Measurements from ENCODE around the gene YTHDF2.
A peak's percentile ranks its signal among the peaks of the same experiment; 100 is the strongest.

YTHDF2 gene

GRCh38 chr1:28803662-28804061 is 66.9 kb downstream of the YTHDF2 start:
- no peak for DNase-seq

GRCh38 chr1:28804071-28804470 is 67.3 kb downstream of the YTHDF2 start:
- DNase-seq = no peak

- peak in 1 of 2 experiments; percentile 29 for DNase-seq
Observed at GRCh38 chr1:28807046-28807445, 70.3 kb downstream of the YTHDF2 start.

GRCh38 chr1:28807986-28808385 is 71.2 kb downstream of the YTHDF2 start:
- no peak for DNase-seq

- DNase-seq = no peak
Observed at GRCh38 chr1:28811369-28811765, 74.6 kb downstream of the YTHDF2 start.

GRCh38 chr1:28811766-28812668 is 75.3 kb downstream of the YTHDF2 start, which contains the start of gene OPRD1:
OPRD1 (plus strand) TSS chr1:28812170; CDS start chr1:28812384, 214 bp downstream.
- peak in 1 of 2 experiments; percentile 77 for DNase-seq

- peak; percentile 79 to 92 for DNase-seq
Observed at GRCh38 chr1:28812669-28813468, 76.1 kb downstream of the YTHDF2 start.

GRCh38 chr1:28813931-28814465 is 77.3 kb downstream of the YTHDF2 start:
- no peak for DNase-seq

- DNase-seq = peak in 1 of 2 experiments; percentile 50
Observed at GRCh38 chr1:28815533-28816185, 78.9 kb downstream of the YTHDF2 start.

GRCh38 chr1:28817133-28817532 is 80.4 kb downstream of the YTHDF2 start:
- DNase-seq = no peak

- no peak for DNase-seq
Observed at GRCh38 chr1:28819020-28819419, 82.3 kb downstream of the YTHDF2 start.

Data from NCI-H526 (cell line).